Peyer's patch (tissue), 4 donors: ENCODE data around the gene NCAPD3. TPM values are rescaled to one million over a fixed set of nuclear protein-coding genes. Genes with fewer than 3 reads are reported as not detected.

Source experiments
- DNase-seq, 3 donors: peaks; one replicate each; pipeline ENCODE4 v3.0.0-alpha.2; 2017 to 2019
- H3K27ac ChIP-seq, 4 donors: fragments of 200-600 bp; sonication (generic); one replicate each; pipeline ENCODE4 v1.5.1; 2016 to 2019
- H3K27me3 ChIP-seq, 2 donors: fragments of 200-600 bp; sonication (generic); one replicate each; pipeline ENCODE4 v1.5.1; 2019
- H3K36me3 ChIP-seq, 3 donors: fragments of 200-600 bp; sonication (generic); one replicate each; pipeline ENCODE4 v1.5.1; 2016 to 2019
- H3K4me1 ChIP-seq, 4 donors: fragments of 200-600 bp; sonication (generic); one replicate each; pipeline ENCODE4 v1.5.1; 2016 to 2019
- H3K4me3 ChIP-seq, 4 donors: fragments of 200-600 bp; sonication (generic); 1 replicate in 3 of 4; 2 replicates in 1 of 4; pipeline ENCODE4 v1.5.1; 2016 to 2019; ENCODE audit warnings: mild to moderate bottlenecking in 1 of 4
- H3K9me3 ChIP-seq, 4 donors: fragments of 200-600 bp; sonication (generic); one replicate each; pipeline ENCODE4 v1.5.1; 2016 to 2019; ENCODE audit warnings: mild to moderate bottlenecking in 1 of 4
- CTCF ChIP-seq, 6 experiments: fragments of 450-650 bp in 4 of 6; fragments of 200-600 bp in 2 of 6; sonication (generic) in 1 of 6; IDR thresholded peaks; one replicate each; pipeline ENCODE4 v1.5.1; 2017 to 2019; ENCODE audit warnings: antibody characterized with exemption in 6 of 6, mild to moderate bottlenecking in 3 of 6, moderate library complexity in 1 of 6
- POLR2A ChIP-seq, 2 donors: fragments of 450-650 bp; IDR thresholded peaks; one replicate each; pipeline ENCODE4 v1.5.1; 2017; ENCODE audit warnings: antibody characterized with exemption in 2 of 2, mild to moderate bottlenecking in 2 of 2, moderate library complexity in 2 of 2
- total RNA-seq, 4 donors: library from RNA; depleted of rRNA; stranded (reverse); fragments of >200 nt; gene quantifications; one replicate each; pipeline ENCODE4 v1.1.0, GENCODE V29; 2016

Gene NCAPD3
- total RNA-seq, 4 donors from 2014 or later: 12.5 to 30.5 (median 13.9) TPM

GRCh38 chr11:134267966-134268365 lies 44.2 kb upstream of the NCAPD3 start:
- no peak overlapping the region for H3K4me3 ChIP-seq
- H3K36me3 ChIP-seq: peaks cover 0 to 18% (median 0%) of the 10 kb centered on the region in 3 donors
- no peaks in the 10 kb centered on the region for H3K9me3 ChIP-seq
- TF ChIP-seq CTCF (IDR thresholded peaks at IDR 0.05) (no peak), POLR2A (IDR thresholded peaks at IDR 0.05) (no peak)
- no peaks in the 10 kb centered on the region for H3K4me1 ChIP-seq
- H3K27ac ChIP-seq: no peak overlapping the region
- peaks cover 0 to 4% of the 10 kb centered on the region in 2 donors for H3K27me3 ChIP-seq
- no peak for DNase-seq

- H3K27me3 ChIP-seq: no peaks in the 10 kb centered on the region
- H3K9me3 ChIP-seq: no peaks in the 10 kb centered on the region
- no peak for DNase-seq
- H3K4me3 ChIP-seq: no peak overlapping the region
- TF ChIP-seq POLR2A (IDR thresholded peaks at IDR 0.05): no peak
- no peak for TF ChIP-seq CTCF (IDR thresholded peaks at IDR 0.05)
- H3K36me3 ChIP-seq: peaks cover 0 to 23% (median 0%) of the 10 kb centered on the region in 3 donors
- H3K27ac ChIP-seq: no peak overlapping the region
- no peaks in the 10 kb centered on the region for H3K4me1 ChIP-seq
Observed at GRCh38 chr11:134267461-134267860, 43.7 kb upstream of the NCAPD3 start.

- no peak overlapping the region for H3K4me3 ChIP-seq
- TF ChIP-seq CTCF (IDR thresholded peaks at IDR 0.05) (no peak), POLR2A (IDR thresholded peaks at IDR 0.05) (no peak)
- H3K4me1 ChIP-seq: no peaks in the 10 kb centered on the region
- H3K9me3 ChIP-seq: no peaks in the 10 kb centered on the region
- peaks cover 0 to 30% (median 0%) of the 10 kb centered on the region in 3 donors for H3K36me3 ChIP-seq
- DNase-seq: no peak
- H3K27me3 ChIP-seq: no peaks in the 10 kb centered on the region
- no peak overlapping the region for H3K27ac ChIP-seq
Observed at GRCh38 chr11:134266841-134267251, 43.1 kb upstream of the NCAPD3 start.

- Histone ChIP-seq H3K27me3 (no peaks in the 10 kb centered on the region), H3K27ac (no peak overlapping the region), H3K9me3 (no peaks in the 10 kb centered on the region), H3K4me1 (no peaks in the 10 kb centered on the region), H3K36me3 (peaks cover 0 to 34% (median 0%) of the 10 kb centered on the region in 3 donors), H3K4me3 (no peak overlapping the region)
- no peak for TF ChIP-seq POLR2A (IDR thresholded peaks at IDR 0.05)
- no peak for TF ChIP-seq CTCF (IDR thresholded peaks at IDR 0.05)
- DNase-seq: no peak
Observed at GRCh38 chr11:134266440-134266839, 42.7 kb upstream of the NCAPD3 start.

GRCh38 chr11:134264966-134265764 lies 41.4 kb upstream of the NCAPD3 start:
- no peak overlapping the region for H3K4me3 ChIP-seq
- peaks cover 0 to 46% (median 0%) of the 10 kb centered on the region in 3 donors for H3K36me3 ChIP-seq
- no peak overlapping the region for H3K27ac ChIP-seq
- H3K27me3 ChIP-seq: no peaks in the 10 kb centered on the region
- TF ChIP-seq CTCF (IDR thresholded peaks at IDR 0.05): no peak
- TF ChIP-seq POLR2A (IDR thresholded peaks at IDR 0.05): no peak
- H3K4me1 ChIP-seq: no peaks in the 10 kb centered on the region
- no peaks in the 10 kb centered on the region for H3K9me3 ChIP-seq
- no peak for DNase-seq
